Calu3 (cell line): ENCODE data around the gene PEX12. TPM values are rescaled to one million over a fixed set of nuclear protein-coding genes. Genes with fewer than 3 reads are reported as not detected.
A peak's percentile ranks its signal among the peaks of the same experiment; 100 is the strongest.

Experiments used
- BruUV-seq: library from RNA; stranded (reverse); fragments of 400-500 nt; replicated peaks from 2 replicates; lab custom pipeline; 2021; lab: Mats Ljungman, UMichigan
- CTCF ChIA-PET: fragments of 300-600 bp; sonication (Branson Sonifier 250); formaldehyde crosslinking; loops from one replicate; lab custom pipeline; 2022; ENCODE audit warnings: antibody characterized with exemption; lab: Charles Lee
- DNase-seq: peaks from one replicate; pipeline ENCODE4 v3.0.0; 2022
- H3K27ac Mint-ChIP-seq: one replicate; pipeline ENCODE4 v1.8.0; 2022; ENCODE audit warnings: mixed read lengths; ENCODE audit not compliant: unreplicated experiment
- H3K27me3 Mint-ChIP-seq: one replicate; pipeline ENCODE4 v1.8.0; 2022; ENCODE audit warnings: mixed read lengths; ENCODE audit not compliant: unreplicated experiment
- H3K36me3 Mint-ChIP-seq: one replicate; pipeline ENCODE4 v1.8.0; 2022; ENCODE audit warnings: mild to moderate bottlenecking, moderate library complexity, mixed read lengths; ENCODE audit not compliant: insufficient read depth, unreplicated experiment
- H3K4me1 Mint-ChIP-seq: one replicate; pipeline ENCODE4 v1.8.0; 2022; ENCODE audit warnings: mild to moderate bottlenecking, low read depth, mixed read lengths; ENCODE audit not compliant: unreplicated experiment
- H3K4me3 Mint-ChIP-seq: one replicate; pipeline ENCODE4 v1.8.0; 2022; ENCODE audit warnings: mild to moderate bottlenecking, low read depth, moderate library complexity, mixed read lengths; ENCODE audit not compliant: unreplicated experiment
- H3K9me3 Mint-ChIP-seq: one replicate; pipeline ENCODE4 v1.8.0; 2022; ENCODE audit warnings: low read depth, mixed read lengths; ENCODE audit not compliant: unreplicated experiment
- CTCF ChIP-seq: fragments of 200-600 bp; IDR thresholded peaks from one replicate; pipeline ENCODE4 v1.8.0; 2022; ENCODE audit warnings: antibody characterized with exemption; ENCODE audit not compliant: unreplicated experiment
- intact Hi-C: fragments of 100-400 bp; cut with micrococcal nuclease; formaldehyde crosslinking; loops from one replicate; pipeline ENCODE4 v1.10.0; 2022; ENCODE audit not compliant: unreplicated experiment
- total RNA-seq: library from RNA; stranded (reverse); gene quantifications from 2 replicates; pipeline ENCODE4 v1.2.3, GENCODE V29; 2022

The PEX12 gene
- total RNA-seq, 1 experiment from 2014 or later = 3.4 TPM

- intact Hi-C loops = no loop called here
- Mint-ChIP-seq H3K36me3 (peaks cover 22% of the 10 kb centered on the region), H3K27ac (peak overlapping the region; percentile 63), H3K4me3 (peak overlapping the region; percentile 94), H3K27me3 (no peaks in the 10 kb centered on the region), H3K9me3 (no peaks in the 10 kb centered on the region), H3K4me1 (no peaks in the 10 kb centered on the region)
- TF ChIP-seq CTCF = no peak
- CTCF ChIA-PET = interaction anchor here (1.0 to 2.1 kb wide), 6 partner anchors 9 to 320 kb away, joined by 3 to 6 read pairs (median 5); partner anchors contain the start of gene AP2B1
- no peak for DNase-seq
- BruUV-seq = no TSS peak
Measured at GRCh38 chr17:35577830-35578196, 558 bp downstream of the PEX12 start.

- H3K27me3 Mint-ChIP-seq = no peaks in the 10 kb centered on the region
- peak overlapping the region; percentile 11 for H3K27ac Mint-ChIP-seq
- intact Hi-C loops = no loop called here
- DNase-seq = no peak
- CTCF ChIA-PET = interaction anchor here (1.2 kb wide), 1 partner anchor 409 kb away, joined by 3 read pairs; no protein-coding TSS in a partner anchor
- H3K9me3 Mint-ChIP-seq = no peaks in the 10 kb centered on the region
- no peak for TF ChIP-seq CTCF
- H3K4me1 Mint-ChIP-seq = peaks cover 3% of the 10 kb centered on the region
- peaks cover 22% of the 10 kb centered on the region for H3K36me3 Mint-ChIP-seq
- no TSS peak for BruUV-seq
- H3K4me3 Mint-ChIP-seq = no peak overlapping the region
Measured at GRCh38 chr17:35575759-35576158, 2.6 kb downstream of the PEX12 start.

DNA sequence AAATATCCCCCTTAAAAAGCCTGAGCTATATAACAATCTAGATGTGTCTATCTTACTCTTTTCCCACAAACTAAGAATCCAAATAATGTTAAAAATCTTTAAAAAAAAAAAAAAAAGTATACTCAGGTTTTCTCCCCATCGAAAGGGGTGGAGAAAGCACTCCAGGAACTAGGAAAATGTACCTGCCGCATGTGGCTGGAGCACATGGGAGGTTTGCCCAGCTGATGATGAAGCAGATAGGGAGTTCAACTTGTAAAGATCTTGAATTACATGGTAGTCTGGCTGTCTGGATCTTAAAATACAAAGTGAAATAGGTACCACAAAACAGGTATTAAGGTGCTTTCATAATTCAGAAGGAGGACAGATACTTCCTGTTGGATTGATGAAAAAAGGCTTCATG is 9.0 kb downstream of the PEX12 start:
- H3K36me3 Mint-ChIP-seq = peaks cover 30% of the 10 kb centered on the region
- H3K4me1 Mint-ChIP-seq = peaks cover 19% of the 10 kb centered on the region
- H3K27me3 Mint-ChIP-seq = no peaks in the 10 kb centered on the region
- CTCF ChIA-PET = interaction anchor here (0.6 to 1.8 kb wide), 2 partner anchors 9 to 30 kb away, joined by 3 to 5 read pairs; partner anchors contain the start of gene PEX12
- no peak for DNase-seq
- H3K4me3 Mint-ChIP-seq = peak overlapping the region; percentile 77
- no peaks in the 10 kb centered on the region for H3K9me3 Mint-ChIP-seq
- intact Hi-C loops = no loop called here
- TF ChIP-seq CTCF = no peak
- BruUV-seq = no TSS peak
- peak overlapping the region; percentile 39 for H3K27ac Mint-ChIP-seq

DNA sequence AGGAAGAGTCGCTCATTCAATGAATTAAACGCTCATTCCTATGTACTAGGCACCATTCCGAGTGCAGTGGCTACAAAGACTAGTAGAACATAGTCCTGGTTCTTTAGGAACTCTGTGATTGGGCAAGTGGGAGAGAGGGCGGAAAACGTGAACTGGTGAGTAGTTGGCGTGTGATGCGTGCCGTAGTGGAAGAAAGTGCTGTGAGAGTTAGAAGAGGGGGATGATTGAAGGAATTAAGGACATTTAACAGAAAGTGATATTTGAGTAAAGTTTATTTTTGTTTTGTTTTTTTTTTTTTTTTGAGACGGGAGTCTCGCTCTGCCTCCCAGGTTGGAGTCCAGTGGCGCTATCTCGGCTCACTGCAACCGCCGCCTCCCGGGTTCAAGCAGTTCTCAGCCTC is 9.8 kb downstream of the PEX12 start:
- peak; percentile 36 for DNase-seq
- Mint-ChIP-seq H3K36me3 (peaks cover 30% of the 10 kb centered on the region), H3K9me3 (no peaks in the 10 kb centered on the region), H3K27me3 (no peaks in the 10 kb centered on the region), H3K27ac (peak overlapping the region; percentile 70), H3K4me1 (peaks cover 19% of the 10 kb centered on the region), H3K4me3 (peak overlapping the region; percentile 77)
- TF ChIP-seq CTCF = no peak
- intact Hi-C loops = no loop called here
- CTCF ChIA-PET = interaction anchor here (1.8 kb wide), 1 partner anchor 10 kb away, joined by 5 read pairs; the partner anchor contains the start of gene PEX12
- BruUV-seq = no TSS peak
